H9 (cell line): ENCODE results near the gene TSPAN4. TPM values are rescaled to one million over a fixed set of nuclear protein-coding genes. Genes with fewer than 3 reads are reported as not detected.

ENCODE experiments used
- DNase-seq: peaks from one replicate; pipeline ENCODE4 v3.0.0-alpha.2; 2017
- H2AFZ ChIP-seq: one replicate; pipeline ENCODE4 v1.6.1; 2013; ENCODE audit warnings: mild to moderate bottlenecking, low read length, control low read depth, moderate library complexity
- H2AK5ac ChIP-seq: 2 replicates; pipeline ENCODE4 v1.6.1; 2013; ENCODE audit warnings: low read length, control low read depth, mixed read lengths; ENCODE audit not compliant: insufficient read length
- H2BK120ac ChIP-seq: one replicate; pipeline ENCODE4 v1.6.1; 2013; ENCODE audit warnings: low read depth, mild to moderate bottlenecking, low read length, control low read depth, inconsistent platforms; ENCODE audit not compliant: poor library complexity, severe bottlenecking
- H2BK12ac ChIP-seq: 2 replicates; pipeline ENCODE4 v1.6.1; 2013; ENCODE audit warnings: low read length, control low read depth, mixed read lengths, low read depth; ENCODE audit not compliant: insufficient read length
- H2BK15ac ChIP-seq: 2 replicates; pipeline ENCODE4 v1.6.1; 2013; ENCODE audit warnings: low read depth, low read length, control low read depth
- H2BK20ac ChIP-seq: one replicate; pipeline ENCODE4 v1.6.1; 2013; ENCODE audit warnings: low read depth, mild to moderate bottlenecking, low read length, control low read depth, inconsistent platforms; ENCODE audit not compliant: poor library complexity, severe bottlenecking
- H2BK5ac ChIP-seq: 2 replicates; pipeline ENCODE4 v1.6.1; 2013; ENCODE audit warnings: low read length, control low read depth, mixed read lengths; ENCODE audit not compliant: insufficient read length
- H3K14ac ChIP-seq: 2 replicates; pipeline ENCODE4 v1.6.1; 2013; ENCODE audit warnings: low read length, control low read depth; ENCODE audit not compliant: insufficient read depth
- H3K18ac ChIP-seq: 2 replicates; pipeline ENCODE4 v1.6.1; 2013; ENCODE audit warnings: low read depth, mild to moderate bottlenecking, mixed read lengths, low read length, control low read depth; ENCODE audit not compliant: insufficient read length
- H3K23ac ChIP-seq: 2 replicates; pipeline ENCODE4 v1.6.1; 2013; ENCODE audit warnings: low read length, control low read depth, mixed read lengths, low read depth; ENCODE audit not compliant: insufficient read length
- H3K23me2 ChIP-seq: 2 replicates; pipeline ENCODE4 v1.6.1; 2013; ENCODE audit warnings: low read depth, mild to moderate bottlenecking, mixed read lengths, low read length, control low read depth; ENCODE audit not compliant: insufficient read length, poor library complexity, severe bottlenecking
- H3K27ac ChIP-seq: 2 replicates; pipeline ENCODE4 v1.5.1; 2013; ENCODE audit warnings: low read length, control low read depth, mixed read lengths, low read depth; ENCODE audit not compliant: insufficient read length
- H3K27me3 ChIP-seq: 2 replicates; pipeline ENCODE4 v1.6.1; 2013; ENCODE audit warnings: low read length, control low read depth, inconsistent platforms; ENCODE audit not compliant: insufficient read depth
- H3K4ac ChIP-seq: 2 replicates; pipeline ENCODE4 v1.6.1; 2013; ENCODE audit warnings: low read depth, mild to moderate bottlenecking, control low read depth, inconsistent platforms, low read length, moderate library complexity
- H3K4me1 ChIP-seq: 2 replicates; pipeline ENCODE4 v1.6.1; 2013; ENCODE audit warnings: low read length, control low read depth, inconsistent platforms; ENCODE audit not compliant: insufficient read depth
- H3K4me2 ChIP-seq: 2 replicates; pipeline ENCODE4 v1.6.1; 2013; ENCODE audit warnings: low read length, control low read depth, mixed read lengths; ENCODE audit not compliant: insufficient read length, insufficient read depth
- H3K56ac ChIP-seq: 2 replicates; pipeline ENCODE4 v1.6.1; 2013; ENCODE audit warnings: low read depth, mild to moderate bottlenecking, mixed read lengths, low read length, control low read depth; ENCODE audit not compliant: insufficient read length
- H3K79me1 ChIP-seq: 2 replicates; pipeline ENCODE4 v1.6.1; 2013; ENCODE audit warnings: low read depth, mild to moderate bottlenecking, moderate library complexity, low read length, control low read depth, inconsistent platforms; ENCODE audit not compliant: insufficient read depth, poor library complexity, severe bottlenecking
- H3K79me2 ChIP-seq: 2 replicates; pipeline ENCODE4 v1.6.1; 2013; ENCODE audit warnings: low read length, control low read depth, inconsistent platforms; ENCODE audit not compliant: insufficient read depth
- H3K9ac ChIP-seq: 2 replicates; pipeline ENCODE4 v1.6.1; 2013; ENCODE audit warnings: low read length, control low read depth, mixed read lengths; ENCODE audit not compliant: insufficient read length; ENCODE audit errors: extremely low read depth
- H3K9me3 ChIP-seq: one replicate; pipeline ENCODE4 v1.6.1; 2013; ENCODE audit warnings: low read depth, low read length, inconsistent platforms; ENCODE audit not compliant: control insufficient read depth
- H3T11ph ChIP-seq: one replicate; pipeline ENCODE4 v1.6.1; 2013; ENCODE audit warnings: mild to moderate bottlenecking, low read length, control low read depth, inconsistent platforms
- H4K20me1 ChIP-seq: one replicate; pipeline ENCODE4 v1.6.1; 2013; ENCODE audit not compliant: control insufficient read depth, insufficient read length, insufficient read depth
- H4K5ac ChIP-seq: 2 replicates; pipeline ENCODE4 v1.6.1; 2013; ENCODE audit warnings: low read depth, mild to moderate bottlenecking, mixed read lengths, low read length, control low read depth; ENCODE audit not compliant: insufficient read length
- H4K8ac ChIP-seq: replicated peaks from 2 replicates; pipeline ENCODE4 v1.6.1; 2013; ENCODE audit warnings: low read length, control low read depth, mixed read lengths, low read depth; ENCODE audit not compliant: insufficient read length
- H4K91ac ChIP-seq: 2 replicates; pipeline ENCODE4 v1.6.1; 2013; ENCODE audit warnings: low read depth, mild to moderate bottlenecking, moderate library complexity, mixed read lengths, low read length, control low read depth; ENCODE audit not compliant: insufficient read length
- H3K27ac Mint-ChIP-seq, 3 experiments: 2 replicates in 2 of 3; 3 replicates in 1 of 3; pipeline ENCODE4 v1.8.0; 2020 to 2021; ENCODE audit warnings: mixed read lengths in 3 of 3, mild to moderate bottlenecking in 1 of 3, moderate library complexity in 1 of 3
- H3K27me3 Mint-ChIP-seq: 2 replicates; pipeline ENCODE4 v1.8.0; 2021; ENCODE audit warnings: low read depth, mild to moderate bottlenecking, moderate library complexity, mixed read lengths
- H3K36me3 Mint-ChIP-seq, 3 experiments: 2 replicates in 2 of 3; 3 replicates in 1 of 3; pipeline ENCODE4 v1.8.0; 2020 to 2021; ENCODE audit warnings: low read depth in 3 of 3, mixed read lengths in 3 of 3; ENCODE audit not compliant: insufficient read depth in 1 of 3
- H3K4me1 Mint-ChIP-seq, 2 experiments: 2 replicates each; pipeline ENCODE4 v1.8.0; 2020; ENCODE audit warnings: mixed read lengths in 2 of 2
- H3K4me3 Mint-ChIP-seq, 2 experiments: 2 replicates in 1 of 2; 3 replicates in 1 of 2; pipeline ENCODE4 v1.8.0; 2020 to 2021; ENCODE audit warnings: mild to moderate bottlenecking in 2 of 2, mixed read lengths in 2 of 2, moderate library complexity in 1 of 2
- H3K9me3 Mint-ChIP-seq, 2 experiments: 2 replicates in 1 of 2; 3 replicates in 1 of 2; pipeline ENCODE4 v1.8.0; 2020; ENCODE audit warnings: mild to moderate bottlenecking in 2 of 2, mixed read lengths in 2 of 2, moderate library complexity in 1 of 2
- CTCF ChIP-seq: fragments of 200-600 bp; sonication (generic); conservative IDR thresholded peaks from 3 replicates; pipeline ENCODE4 v1.8.0; 2021; ENCODE audit warnings: antibody characterized with exemption, mild to moderate bottlenecking
- WGBS: extraction: QIAGEN DNeasy Blood & Tissue Kit; methylation state at CpG from one replicate; pipeline ENCODE4 v1.1.7; 2013; ENCODE audit warnings: missing lambda C conversion rate, low lambda C conversion rate, mixed read lengths; ENCODE audit not compliant: insufficient read length; ENCODE audit errors: extremely low coverage; 5-methylcytosine and 5-hydroxymethylcytosine counted together
- total RNA-seq: library from RNA; stranded (reverse); gene quantifications from 2 replicates; pipeline ENCODE4 v1.2.1, GENCODE V29; 2021

Gene TSPAN4
- total RNA-seq, 1 experiment from 2014 or later: 64.6 TPM

- H3T11ph ChIP-seq: no peak overlapping the region
- H3K23ac ChIP-seq: no peak overlapping the region
- no peak overlapping the region for H2BK20ac ChIP-seq
- H3K9me3 Mint-ChIP-seq: no peaks in the 10 kb centered on the region
- H3K9ac ChIP-seq: no peak overlapping the region
- no peaks in the 10 kb centered on the region for H3K79me2 ChIP-seq
- no peak overlapping the region for H2AK5ac ChIP-seq
- no peak overlapping the region for H2BK120ac ChIP-seq
- H3K4me1 Mint-ChIP-seq: peaks cover 17 to 65% of the 10 kb centered on the region in 2 experiments
- H4K5ac ChIP-seq: no peak overlapping the region
- no peak overlapping the region for H4K91ac ChIP-seq
- H2BK15ac ChIP-seq: no peak overlapping the region
- H3K4ac ChIP-seq: no peak overlapping the region
- H3K36me3 Mint-ChIP-seq: peaks cover 0 to 13% (median 0%) of the 10 kb centered on the region in 3 experiments; a peak in 3 of 7 replicates
- H4K20me1 ChIP-seq: no peaks in the 10 kb centered on the region
- no peaks in the 10 kb centered on the region for H3K27me3 ChIP-seq
- H3K27ac ChIP-seq: no peak overlapping the region
- no peaks in the 10 kb centered on the region for H3K9me3 ChIP-seq
- H3K23me2 ChIP-seq: no peaks in the 10 kb centered on the region
- no peak overlapping the region for H2BK12ac ChIP-seq
- no peak overlapping the region for H2BK5ac ChIP-seq
- no CpG with 5 or more reads among the region's 27 CpGs for WGBS
- no peak overlapping the region for H3K4me3 Mint-ChIP-seq
- no peak overlapping the region for H3K14ac ChIP-seq
- DNase-seq: no peak
- no peaks in the 10 kb centered on the region; the same call in 1 of the 2 replicates for H3K4me1 ChIP-seq
- peaks cover 21% of the 10 kb centered on the region for H3K27me3 Mint-ChIP-seq
- no peaks in the 10 kb centered on the region for H3K79me1 ChIP-seq
- TF ChIP-seq CTCF: no peak
- H3K4me2 ChIP-seq: no peak overlapping the region
- H2AFZ ChIP-seq: no peak overlapping the region
- H4K8ac ChIP-seq: no peak overlapping the region
- no peak overlapping the region for H3K56ac ChIP-seq
- H3K18ac ChIP-seq: no peak overlapping the region
- H3K27ac Mint-ChIP-seq: no peak overlapping the region; a peak in 1 of 7 replicates
Measured at GRCh38 chr11:858053-858761, 15.6 kb downstream of the TSPAN4 start.
